ENCODE results near the gene C11orf86. TPM values are rescaled to one million over a fixed set of nuclear protein-coding genes. Genes with fewer than 3 reads are reported as not detected.

C11orf86 gene
- total and polyA plus RNA-seq, 2 of the 8 experiments (the other 6 are each of a cell fraction or from before 2014, with no cell fraction given), result 0.91 to 0.97 TPM

DNA sequence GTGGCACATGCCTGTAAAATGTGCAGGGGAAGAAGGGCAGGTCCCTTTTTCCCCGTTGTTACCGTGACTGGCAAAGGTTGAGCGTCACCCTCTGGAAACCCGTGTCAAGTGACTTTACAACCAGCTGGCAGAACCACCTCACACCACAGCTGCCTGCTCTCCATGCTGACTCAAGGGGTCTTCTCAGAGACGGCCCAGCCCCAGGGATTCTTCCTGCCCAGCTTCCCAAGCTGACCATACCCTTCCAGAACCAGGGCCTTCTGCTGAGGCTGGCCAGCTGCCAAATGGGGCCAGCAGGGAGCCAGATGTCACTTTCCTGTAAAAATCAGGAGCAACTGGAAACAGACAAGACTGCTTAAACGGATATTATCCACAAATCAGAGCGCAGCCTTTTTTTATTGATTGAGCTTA lies 23.2 kb upstream of the C11orf86 start:
- H3K23ac ChIP-seq (ENCODE audit: insufficient read length), result no peak overlapping the region
- H3K18ac ChIP-seq (ENCODE audit: extremely low read depth, low read length), result no peak overlapping the region
- no peak overlapping the region for H2BK15ac ChIP-seq (ENCODE audit: low read length)
- FAIRE-seq (no peak), DNase-seq (ENCODE audit: low read depth in 1 of 2, low spot score in 2 of 2) (no peak)
- no peak overlapping the region for H4K8ac ChIP-seq (ENCODE audit: extremely low read depth, insufficient read depth, low read length)
- H4K20me1 ChIP-seq (replicated peaks in 1 of 2; ENCODE audit: control insufficient read depth in 1 of 2, insufficient read depth in 2 of 2, low read length in 2 of 2), result no peaks in the 10 kb centered on the region
- H4K5ac ChIP-seq (ENCODE audit: insufficient read length, low read depth, low read length), result no peak overlapping the region
- H3K79me2 ChIP-seq (ENCODE audit: control insufficient read depth in 1 of 2, insufficient read depth in 2 of 2, low read length in 2 of 2), result peaks cover 0 to 4% of the 10 kb centered on the region in 2 experiments; a peak in 1 of 4 replicates
- no peaks in the 10 kb centered on the region for H3K79me1 ChIP-seq (ENCODE audit: low read depth, low read length)
- no peaks in the 10 kb centered on the region for H3K23me2 ChIP-seq (ENCODE audit: low read depth, low read length)
- H3K4me2 ChIP-seq (ENCODE audit: insufficient read depth in 1 of 2, low read depth in 2 of 2, low read length in 2 of 2), result no peak overlapping the region
- no peaks in the 10 kb centered on the region for H3K36me3 ChIP-seq (ENCODE audit: control insufficient read depth in 2 of 4, insufficient read depth in 4 of 4, low read length in 3 of 4)
- H3K4me1 ChIP-seq (replicated peaks in 1 of 4; ENCODE audit: control insufficient read depth in 3 of 4, insufficient read depth in 4 of 4, low read length in 3 of 4), result peaks cover under 1 to 7% (median 4%) of the 10 kb centered on the region in 4 experiments
- no peak overlapping the region for H3K4me3 ChIP-seq (ENCODE audit: extremely low read depth in 1 of 4, insufficient read depth in 2 of 4, low read depth in 3 of 4, low read length in 4 of 4)
- H3K9ac ChIP-seq (replicated peaks in 1 of 4; ENCODE audit: extremely low read depth in 1 of 4, low read depth in 3 of 4, low read length in 3 of 4), result no peak overlapping the region
- ChIA-PET POLR2A (ENCODE audit: partially characterized antibody) (interaction anchor here (0.6 to 1.8 kb wide), 4 partner anchors 17 to 299 kb away, joined by 3 read pairs; no protein-coding TSS in a partner anchor), CTCF (ENCODE audit: partially characterized antibody) (interaction anchor here (0.7 to 4.3 kb wide), 5 partner anchors 24 to 104 kb away, joined by 3 to 16 read pairs (median 3); no protein-coding TSS in a partner anchor)
- no peak overlapping the region for H4K91ac ChIP-seq (replicated peaks; ENCODE audit: insufficient read length, low read length)
- no peak for TF ChIP-seq KDM1A (IDR thresholded peaks at IDR 0.05; ENCODE audit: borderline replicate concordance, low read length)
- no peaks in the 10 kb centered on the region for H3K27me3 ChIP-seq (replicated peaks in 1 of 4; ENCODE audit: control insufficient read depth in 3 of 4, extremely low read depth in 1 of 4, insufficient read depth in 3 of 4, low read length in 3 of 4)
- H3K14ac ChIP-seq (ENCODE audit: insufficient read length), result no peak overlapping the region
- no peak overlapping the region for H2AK5ac ChIP-seq (ENCODE audit: low read depth, low read length)
- no peak overlapping the region for H3K4ac ChIP-seq (replicated peaks; ENCODE audit: insufficient read length, low read depth, low read length)
- 87% methylated on average over 7 of the region's 7 CpGs; no CpG with 5 or more reads in 1 of the 2 experiments for WGBS, 2 experiments (ENCODE audit: extremely low coverage in 1 of 2, insufficient coverage in 1 of 2, insufficient read length in 1 of 2, insufficient replicate concordance in 2 of 2, low coverage in 1 of 2, low lambda C conversion rate in 2 of 2, missing lambda C conversion rate in 1 of 2)
- H2BK120ac ChIP-seq (replicated peaks; ENCODE audit: low read depth, low read length), result no peak overlapping the region
- no peak overlapping the region for H3K56ac ChIP-seq (replicated peaks; ENCODE audit: insufficient read length, low read depth, low read length)
- H3K27ac ChIP-seq (ENCODE audit: low read depth, low read length), result no peak overlapping the region
- H2BK5ac ChIP-seq (ENCODE audit: low read depth, low read length), result no peak overlapping the region
- H2BK12ac ChIP-seq (ENCODE audit: low read depth, low read length), result no peak overlapping the region
- no peak overlapping the region for H2AFZ ChIP-seq (ENCODE audit: low read length)
- H2BK20ac ChIP-seq (ENCODE audit: low read length), result no peak overlapping the region
- H3K9me3 ChIP-seq (ENCODE audit: insufficient read depth in 2 of 2, low read depth in 1 of 2, low read length in 1 of 2), result no peaks in the 10 kb centered on the region
